GM21515 (cell line): ENCODE data around the gene FARS2.
"Not testable (repeated sequence)": the region's sequence is repeated elsewhere in the genome, so short reads cannot be mapped to it uniquely, and the experiment has no call there.

Source experiments
- ATAC-seq: cut with Tn5 transposase; IDR thresholded peaks from one replicate; pipeline ENCODE4 v1.9.1; 2021; ENCODE audit not compliant: unreplicated experiment

Gene FARS2

GRCh38 chr6:5656226-5656625, 394.9 kb downstream of the FARS2 start:
- ATAC-seq, result no peak

GRCh38 chr6:5656695-5657094, 395.4 kb downstream of the FARS2 start:
- not testable (repeated sequence) for ATAC-seq

GRCh38 chr6:5657684-5658430, 396.5 kb downstream of the FARS2 start:
- ATAC-seq, result no peak

DNA sequence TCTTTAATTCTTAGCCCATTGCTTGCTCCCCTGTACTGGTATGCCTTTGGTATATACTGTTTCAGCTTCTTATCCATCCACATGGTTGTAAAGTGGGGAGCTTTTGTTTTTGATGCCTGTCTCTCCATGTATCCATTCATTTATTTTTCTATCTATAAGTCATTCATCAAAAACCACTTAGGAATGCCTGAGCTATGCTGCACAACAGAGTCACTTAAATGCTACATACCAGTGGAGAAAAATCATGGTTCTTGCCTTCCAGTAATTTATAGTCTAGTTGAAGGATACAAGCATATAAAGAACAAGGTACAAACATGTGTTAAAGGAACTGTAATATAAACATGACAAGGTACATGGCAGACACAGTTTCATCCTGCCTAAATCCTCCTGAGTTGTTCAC, 398.2 kb downstream of the FARS2 start:
- ATAC-seq, result no peak

DNA sequence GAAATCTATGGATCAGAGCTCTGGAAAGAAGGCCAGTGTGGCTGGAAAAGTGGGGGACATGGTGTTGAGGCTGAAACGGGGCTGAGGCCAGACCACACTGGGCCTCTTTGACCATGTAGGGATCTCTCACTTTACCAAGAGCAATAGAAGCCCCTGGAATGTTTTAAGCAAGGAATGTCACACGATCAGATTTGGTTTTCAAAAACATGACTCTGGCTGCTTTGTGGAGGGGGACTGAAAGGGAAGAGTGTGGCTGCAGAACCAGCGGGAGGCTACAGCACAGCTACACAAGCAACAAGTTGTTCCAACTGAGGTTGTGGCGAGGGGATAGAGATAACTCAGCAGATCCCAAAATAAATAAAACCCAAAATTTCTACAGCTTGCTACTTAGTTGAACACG, 399.5 kb downstream of the FARS2 start:
- no peak for ATAC-seq

DNA sequence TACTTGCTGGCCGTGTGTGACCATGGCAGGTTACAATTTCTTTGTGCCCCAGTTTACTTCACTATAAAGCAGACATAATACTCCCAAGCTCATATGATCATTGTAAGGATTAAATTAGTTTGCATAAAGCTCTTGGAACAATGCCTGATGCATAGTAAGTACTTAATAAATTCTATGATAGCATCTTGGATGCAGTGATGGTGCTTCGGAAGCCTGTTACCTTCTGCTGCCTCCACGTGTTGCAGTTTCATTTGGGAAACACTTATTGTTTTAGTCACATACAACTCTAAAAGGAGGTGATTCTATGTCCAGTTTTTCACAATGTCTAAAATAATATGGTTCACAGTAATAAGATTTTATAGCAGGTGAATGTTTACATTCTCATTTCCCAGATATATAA, 401.5 kb downstream of the FARS2 start:
- no peak for ATAC-seq

GRCh38 chr6:5663259-5663658, 401.9 kb downstream of the FARS2 start:
- no peak for ATAC-seq

DNA sequence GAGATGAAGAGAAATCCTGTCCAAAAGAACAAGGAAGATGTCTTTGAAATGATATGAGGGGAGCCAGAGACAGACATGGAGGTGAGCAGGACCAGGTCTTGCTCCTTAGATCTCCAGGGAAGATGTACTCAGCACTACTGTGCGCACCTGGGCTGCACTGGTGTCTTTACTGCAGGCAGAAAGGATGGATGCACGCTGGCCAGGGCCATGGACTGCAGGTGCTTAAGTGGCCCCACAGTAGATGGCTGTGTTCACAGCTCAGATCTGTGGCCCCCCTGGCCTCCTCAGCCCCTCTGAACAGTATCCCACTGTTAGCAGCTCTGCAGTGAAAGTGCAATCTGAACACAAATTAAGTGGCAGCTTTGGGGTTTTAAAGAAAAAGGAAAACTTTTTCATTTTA, 402.4 kb downstream of the FARS2 start:
- no peak for ATAC-seq

DNA sequence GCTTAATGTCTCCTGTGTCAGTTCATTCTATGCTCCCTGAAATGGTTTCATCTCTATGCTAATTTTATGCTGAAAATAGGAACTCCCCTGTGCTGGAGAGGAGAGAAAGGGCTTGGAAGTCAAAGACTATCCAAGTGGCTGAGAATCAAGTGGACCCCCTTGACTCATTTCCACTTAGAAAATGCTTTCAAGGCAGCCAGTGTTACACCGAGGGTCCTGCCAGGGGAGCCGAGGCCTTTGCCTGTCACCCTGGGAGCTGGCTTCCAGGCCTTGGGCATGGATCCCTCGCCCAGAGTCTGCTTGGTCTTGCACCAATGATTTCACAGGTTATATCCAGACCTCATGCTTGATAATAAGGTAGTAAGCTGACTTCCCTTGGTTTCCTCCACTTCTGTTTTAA, 402.8 kb downstream of the FARS2 start:
- no peak for ATAC-seq

DNA sequence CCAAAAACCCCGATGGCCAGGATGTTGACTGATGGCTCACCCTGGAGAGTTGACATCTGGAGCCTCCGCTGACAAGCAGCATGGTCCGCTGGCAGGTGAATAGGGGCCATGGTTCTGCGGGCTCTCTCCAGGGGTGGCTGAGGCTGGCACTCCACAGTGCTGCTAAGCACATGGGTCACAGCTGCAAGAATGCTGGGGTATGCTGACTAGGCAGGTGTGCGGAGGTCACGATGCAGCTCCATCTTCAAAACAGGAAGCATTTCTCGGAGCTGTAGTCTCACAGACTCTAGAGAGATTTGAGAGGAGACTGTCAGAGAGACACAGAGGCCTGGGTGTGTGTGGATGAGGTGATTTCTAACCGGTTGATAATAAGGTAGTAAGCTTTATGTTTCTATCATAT, 403.9 kb downstream of the FARS2 start:
- no peak for ATAC-seq

DNA sequence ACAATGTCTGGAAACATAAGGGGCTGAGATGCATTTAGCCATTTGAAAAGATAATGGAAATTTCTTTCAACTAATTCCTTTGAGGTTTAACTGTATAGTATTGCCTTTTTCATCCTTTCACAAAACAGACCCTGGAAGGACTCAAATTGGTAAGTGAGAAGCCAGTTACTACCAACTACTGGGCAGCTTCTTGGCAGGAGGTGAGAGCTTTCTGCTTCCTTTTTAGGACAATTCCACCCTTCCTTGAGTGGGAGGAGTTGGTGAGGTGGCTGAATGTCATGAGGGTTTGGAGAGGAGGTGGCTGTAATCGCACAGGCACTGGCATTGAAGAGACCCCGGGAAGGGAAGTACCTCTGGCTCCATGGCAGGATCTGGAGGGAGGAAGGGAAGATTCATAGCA, 404.4 kb downstream of the FARS2 start:
- no peak for ATAC-seq

- ATAC-seq, result no peak
Observed at GRCh38 chr6:5666695-5667094, 405.4 kb downstream of the FARS2 start.

DNA sequence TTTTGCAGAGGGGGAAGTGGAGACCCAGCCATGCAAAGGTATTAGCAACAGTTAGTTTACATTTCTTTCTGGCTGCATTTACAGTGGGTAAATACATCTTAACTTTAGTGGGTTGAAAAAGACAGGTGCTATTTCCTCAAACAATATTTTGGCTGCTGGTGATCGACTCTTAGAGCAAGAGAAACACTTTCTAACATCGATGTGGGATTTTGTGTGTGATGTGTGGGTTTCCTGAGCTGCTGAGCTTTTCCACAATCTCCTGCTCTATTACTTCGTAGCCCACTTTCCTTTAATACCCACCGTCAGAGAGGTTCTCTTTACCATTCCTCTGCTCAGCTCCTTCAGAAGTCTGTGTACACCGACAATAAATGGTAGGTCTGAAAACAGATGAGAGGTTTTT, 406.4 kb downstream of the FARS2 start:
- no peak for ATAC-seq

DNA sequence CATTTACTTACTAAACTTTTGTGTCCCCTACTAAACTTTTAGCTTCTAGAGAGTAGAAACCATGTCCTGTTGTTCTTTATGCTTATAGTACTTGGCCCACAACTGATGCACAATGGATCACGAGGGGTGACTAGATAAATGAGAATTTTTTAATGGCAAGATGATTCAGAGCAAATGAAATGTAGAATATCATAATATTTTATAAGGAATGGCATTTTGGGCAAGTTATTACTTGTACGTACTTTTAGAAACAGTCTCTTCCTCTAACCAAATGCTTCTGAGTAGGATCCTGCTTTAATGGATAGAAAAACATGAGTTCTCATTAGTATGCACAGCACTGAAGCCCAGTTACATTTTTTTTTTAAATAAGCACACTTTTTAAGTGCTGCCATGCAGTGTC, 409.1 kb downstream of the FARS2 start:
- no peak for ATAC-seq

DNA sequence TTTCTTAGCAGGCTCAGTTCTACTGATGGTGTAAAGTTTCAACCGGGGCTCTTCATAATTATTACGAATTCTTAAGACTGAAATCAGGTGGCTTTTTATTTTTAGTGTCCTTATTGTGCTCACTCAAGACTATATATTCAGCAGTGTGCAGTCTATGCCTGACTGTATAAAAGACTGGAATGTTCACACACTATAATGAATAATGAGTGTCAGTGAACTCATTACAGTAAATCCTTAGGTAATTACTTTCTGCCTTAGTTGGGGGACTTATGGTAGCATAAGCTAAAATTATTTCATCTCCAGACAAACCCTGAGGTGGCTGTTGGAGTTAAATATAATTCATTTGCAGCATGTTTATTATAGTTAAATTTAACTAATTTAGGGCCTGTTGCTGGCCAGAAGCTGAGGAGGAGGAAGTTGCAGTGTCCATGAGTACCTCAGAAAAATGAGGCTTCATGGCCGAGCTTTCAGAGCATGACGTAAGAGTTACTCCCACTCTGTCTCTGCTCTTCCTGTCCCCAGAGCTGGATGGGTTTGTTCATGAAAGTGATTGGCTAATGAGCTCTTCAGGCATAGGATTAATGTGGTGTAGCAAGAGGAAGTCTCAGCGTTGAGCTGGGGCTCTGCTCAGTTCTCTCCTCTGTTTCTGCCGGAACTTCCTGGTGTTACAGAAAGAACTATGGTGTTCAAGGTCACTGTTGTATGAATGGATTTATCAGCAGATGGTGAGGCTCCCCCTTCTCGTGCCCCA, 409.7 kb downstream of the FARS2 start:
- no peak for ATAC-seq

DNA sequence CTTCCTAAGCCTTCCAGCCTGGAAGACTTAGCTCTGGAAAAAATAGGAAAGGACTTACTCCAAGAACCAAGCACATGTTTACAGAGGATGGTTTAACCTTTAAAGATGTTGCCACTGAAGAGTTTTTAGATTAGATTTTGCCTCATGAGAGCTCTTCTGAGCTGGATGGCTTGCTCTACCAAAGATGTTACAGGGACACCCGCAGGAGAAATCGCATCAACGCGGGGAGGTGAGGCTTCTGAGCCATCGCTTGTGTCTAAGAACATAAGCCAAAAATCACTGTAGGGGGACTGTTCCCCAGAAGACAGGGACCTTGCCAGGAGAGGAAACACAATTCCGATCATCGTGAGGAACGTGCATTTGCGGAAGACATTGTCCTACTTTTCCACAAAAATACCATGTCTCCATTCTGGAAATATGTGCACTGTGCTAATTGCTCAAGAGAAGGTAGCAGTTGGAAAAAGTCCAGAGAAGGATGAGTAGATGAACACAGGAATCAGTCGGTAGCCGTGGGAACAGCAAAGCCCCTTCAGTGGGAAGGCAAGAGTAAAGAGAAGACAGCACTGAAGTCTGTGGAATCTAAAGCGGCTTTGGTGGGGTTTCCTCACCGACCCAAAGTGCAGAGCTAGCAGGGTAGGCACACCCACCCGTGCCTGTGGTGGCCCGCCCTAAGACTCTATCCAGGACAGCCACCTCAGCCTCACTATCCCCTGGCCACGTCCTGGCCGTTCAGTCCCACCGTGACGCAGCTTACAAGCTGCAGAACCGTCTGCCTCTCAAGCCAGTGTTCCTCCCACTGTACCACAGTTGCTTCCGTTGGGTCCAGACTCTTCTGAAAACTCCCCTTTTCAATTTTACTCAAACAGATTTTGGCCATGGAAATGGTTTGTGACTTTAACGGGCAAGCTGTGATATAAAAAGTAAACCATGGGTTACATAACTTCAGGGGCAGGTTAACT, 410.6 kb downstream of the FARS2 start:
- ATAC-seq, result no peak

GRCh38 chr6:5672581-5673011, 411.3 kb downstream of the FARS2 start:
- ATAC-seq, result no peak

- no peak for ATAC-seq
Observed at GRCh38 chr6:5673019-5673790, 411.9 kb downstream of the FARS2 start.

- ATAC-seq, result no peak
Observed at GRCh38 chr6:5674141-5674540, 412.8 kb downstream of the FARS2 start.

GRCh38 chr6:5674721-5675120, 413.4 kb downstream of the FARS2 start:
- ATAC-seq, result no peak

DNA sequence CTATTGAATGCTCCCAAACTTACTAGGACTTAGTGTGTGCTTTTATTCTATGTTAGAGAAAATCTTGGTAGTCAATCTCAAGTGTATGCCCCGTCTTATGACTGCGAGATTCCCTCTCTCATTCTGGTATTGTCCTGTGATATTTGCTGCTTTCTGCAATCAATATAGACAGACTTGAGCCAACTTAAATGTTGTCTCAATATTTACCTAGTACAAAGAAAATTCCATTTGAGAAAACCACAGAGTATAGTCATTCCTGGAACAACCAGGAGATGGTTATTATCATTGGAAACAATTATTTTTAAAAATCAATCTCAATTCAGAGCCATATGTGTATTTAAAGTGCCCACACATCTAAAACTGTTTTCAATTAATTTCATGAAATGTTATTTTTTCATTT, 415.4 kb downstream of the FARS2 start:
- ATAC-seq, result no peak
